ENCODE data around the gene KBTBD13.

GRCh38 chr15:65028921-65029735, 47.4 kb upstream of the KBTBD13 start, which contains the start of gene MTFMT:
- TF ChIP-seq TAF1 (IDR thresholded peaks at IDR 0.05; ENCODE audit: borderline replicate concordance, insufficient read depth, low read length) (peak; percentile 77), POLR2AphosphoS5 (IDR thresholded peaks at IDR 0.05; ENCODE audit: low read depth, low read length) (peak; percentile 99), REST (IDR thresholded peaks at IDR 0.05; ENCODE audit: insufficient read depth in 1 of 2, low read depth in 2 of 2, low read length in 2 of 2) (no peak), SIN3A (IDR thresholded peaks at IDR 0.05; ENCODE audit: borderline replicate concordance, insufficient read depth, low read length) (no peak)

Measured in PFSK-1 (cell line).